HFFc6 (cell line): ENCODE data around the gene DLST. TPM values are rescaled to one million over a fixed set of nuclear protein-coding genes. Genes with fewer than 3 reads are reported as not detected.

Experiments
- DNase-seq: peaks from one replicate; pipeline ENCODE4 v3.0.0-alpha.2; 2018
- H3K27ac Mint-ChIP-seq: 2 replicates; pipeline ENCODE4 v1.8.0; 2020; ENCODE audit warnings: mild to moderate bottlenecking, mixed read lengths
- H3K27me3 Mint-ChIP-seq: 2 replicates; pipeline ENCODE4 v1.8.0; 2021; ENCODE audit warnings: mild to moderate bottlenecking, moderate library complexity, mixed read lengths; ENCODE audit not compliant: insufficient read depth
- H3K36me3 Mint-ChIP-seq: 2 replicates; pipeline ENCODE4 v1.8.0; 2021; ENCODE audit warnings: low read depth, mixed read lengths
- H3K4me1 Mint-ChIP-seq: 2 replicates; pipeline ENCODE4 v1.8.0; 2020; ENCODE audit warnings: low read depth, mixed read lengths
- H3K4me3 Mint-ChIP-seq: 2 replicates; pipeline ENCODE4 v1.8.0; 2020; ENCODE audit warnings: mild to moderate bottlenecking, moderate library complexity, mixed read lengths
- H3K9me3 Mint-ChIP-seq: 2 replicates; pipeline ENCODE4 v1.8.0; 2020; ENCODE audit warnings: mild to moderate bottlenecking, mixed read lengths
- total RNA-seq, 6 experiments: library from RNA; stranded (reverse); fragmentation: NEBNext Ultra II Directional; extraction: Animal tissue kit (Norgen Biotek cat#: 25700); gene quantifications; 2 replicates in 1 of 6; 3 replicates in 5 of 6; pipeline ENCODE4 v1.2.3, GENCODE V29; 2021
- TF ChIP-seq, protein P1 (sequence below): fragments of 200-600 bp; sonication (generic); IDR thresholded peaks from 2 replicates; pipeline ENCODE4 v1.5.0; 2021; ENCODE audit warnings: antibody characterized with exemption, mild to moderate bottlenecking

DLST gene
- total RNA-seq, 6 experiments from 2014 or later, result 97.5 to 118 (median 109) TPM

DNA sequence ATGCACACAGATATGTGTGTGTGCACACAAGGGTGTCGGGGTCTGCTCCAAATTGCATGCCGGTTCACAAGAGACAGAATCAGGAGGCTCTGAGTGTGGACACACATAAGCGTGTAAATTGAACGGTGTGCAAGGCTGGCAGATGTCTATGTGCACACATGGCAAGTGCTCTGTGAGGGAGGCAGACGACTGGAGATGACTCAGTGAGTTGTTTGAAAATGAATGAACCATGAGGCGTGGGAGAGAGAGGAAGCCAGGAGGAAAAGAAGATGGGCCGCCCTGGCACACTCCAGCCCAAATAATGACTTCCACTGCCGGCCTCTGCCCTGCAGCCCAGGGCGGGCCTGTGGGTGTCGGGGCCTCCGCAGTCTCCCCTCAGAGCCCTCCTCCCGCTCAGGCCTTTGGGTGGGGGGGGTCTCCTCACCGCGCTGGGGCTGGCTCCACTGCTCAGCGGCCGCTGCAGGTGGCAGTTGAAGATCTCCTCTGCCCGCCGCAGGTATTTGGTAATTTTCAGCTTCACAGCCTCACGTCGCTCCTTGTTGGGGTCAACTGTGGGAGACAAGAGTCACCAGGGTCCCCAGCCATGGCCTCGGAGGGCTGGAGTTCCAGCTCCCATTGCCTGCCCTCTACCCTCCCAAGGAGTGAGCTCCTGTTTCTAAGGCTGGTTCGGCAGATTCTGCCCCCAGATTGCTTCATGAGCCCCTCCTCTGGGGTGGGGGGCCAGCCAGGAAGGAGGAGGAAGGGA lies 37.9 kb downstream of the DLST start:
- no peak for DNase-seq
- Mint-ChIP-seq H3K27me3 (peaks cover 2% of the 10 kb centered on the region), H3K4me1 (peaks cover 8% of the 10 kb centered on the region), H3K4me3 (no peak overlapping the region; the same call in 1 of the 2 replicates), H3K27ac (no peak overlapping the region), H3K36me3 (no peaks in the 10 kb centered on the region), H3K9me3 (no peaks in the 10 kb centered on the region)
- TF ChIP-seq, protein P1, sequence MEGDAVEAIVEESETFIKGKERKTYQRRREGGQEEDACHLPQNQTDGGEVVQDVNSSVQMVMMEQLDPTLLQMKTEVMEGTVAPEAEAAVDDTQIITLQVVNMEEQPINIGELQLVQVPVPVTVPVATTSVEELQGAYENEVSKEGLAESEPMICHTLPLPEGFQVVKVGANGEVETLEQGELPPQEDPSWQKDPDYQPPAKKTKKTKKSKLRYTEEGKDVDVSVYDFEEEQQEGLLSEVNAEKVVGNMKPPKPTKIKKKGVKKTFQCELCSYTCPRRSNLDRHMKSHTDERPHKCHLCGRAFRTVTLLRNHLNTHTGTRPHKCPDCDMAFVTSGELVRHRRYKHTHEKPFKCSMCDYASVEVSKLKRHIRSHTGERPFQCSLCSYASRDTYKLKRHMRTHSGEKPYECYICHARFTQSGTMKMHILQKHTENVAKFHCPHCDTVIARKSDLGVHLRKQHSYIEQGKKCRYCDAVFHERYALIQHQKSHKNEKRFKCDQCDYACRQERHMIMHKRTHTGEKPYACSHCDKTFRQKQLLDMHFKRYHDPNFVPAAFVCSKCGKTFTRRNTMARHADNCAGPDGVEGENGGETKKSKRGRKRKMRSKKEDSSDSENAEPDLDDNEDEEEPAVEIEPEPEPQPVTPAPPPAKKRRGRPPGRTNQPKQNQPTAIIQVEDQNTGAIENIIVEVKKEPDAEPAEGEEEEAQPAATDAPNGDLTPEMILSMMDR, result no peak

DNA sequence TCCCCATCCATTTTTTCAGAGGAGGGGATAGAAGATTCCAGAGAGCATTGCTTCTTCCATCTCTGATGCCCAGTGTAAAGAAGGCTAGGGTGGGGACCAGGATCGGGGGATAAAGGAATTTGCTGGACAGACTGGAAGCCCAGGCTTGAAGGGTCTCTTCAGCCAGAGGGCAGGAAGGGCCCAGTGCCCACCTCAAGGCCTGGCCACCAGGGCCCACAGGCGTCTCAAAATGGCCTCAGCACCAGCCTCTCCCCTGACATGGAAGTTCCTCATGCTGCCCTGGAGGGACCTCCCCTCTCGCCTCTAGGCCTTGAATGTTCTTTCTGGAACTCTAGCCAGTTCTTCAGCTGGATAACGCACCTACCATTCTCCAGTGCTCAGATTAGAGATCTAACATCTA lies 38.6 kb downstream of the DLST start:
- Mint-ChIP-seq H3K27ac (no peak overlapping the region), H3K4me1 (peaks cover 8% of the 10 kb centered on the region), H3K9me3 (no peaks in the 10 kb centered on the region), H3K36me3 (no peaks in the 10 kb centered on the region), H3K4me3 (no peak overlapping the region), H3K27me3 (peaks cover 2% of the 10 kb centered on the region)
- no peak for DNase-seq
- TF ChIP-seq, protein P1, result no peak

DNA sequence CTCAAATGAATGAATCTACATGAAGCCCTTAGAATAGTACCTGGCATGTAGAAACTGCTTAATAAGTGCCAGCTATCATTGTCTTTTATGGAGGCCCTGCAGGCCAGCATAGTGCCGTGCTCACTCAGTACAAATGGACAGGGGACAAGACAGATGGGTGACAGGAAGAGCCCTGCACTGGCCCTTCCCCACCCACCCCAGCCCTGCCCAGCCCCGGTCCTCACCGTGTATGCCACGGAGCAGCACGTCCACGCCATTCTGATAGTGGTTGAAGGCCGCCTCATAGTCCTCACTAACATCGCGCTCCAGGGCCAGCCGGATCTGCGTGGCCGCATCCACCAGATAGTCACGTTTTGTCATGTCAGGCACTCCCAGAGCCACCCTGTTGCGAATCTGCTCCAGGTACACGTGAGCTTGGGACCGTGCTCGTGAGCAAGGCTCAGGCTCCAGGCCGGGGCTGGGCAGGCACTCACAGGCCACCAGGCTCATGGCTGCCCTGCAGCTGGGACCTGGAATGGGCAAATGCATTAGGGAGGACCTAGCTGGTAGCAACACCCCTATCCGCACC lies 39.4 kb downstream of the DLST start:
- DNase-seq, result no peak
- Mint-ChIP-seq H3K4me1 (peaks cover 8% of the 10 kb centered on the region), H3K4me3 (no peak overlapping the region), H3K9me3 (no peaks in the 10 kb centered on the region), H3K27me3 (peaks cover 6% of the 10 kb centered on the region), H3K36me3 (no peaks in the 10 kb centered on the region), H3K27ac (no peak overlapping the region)
- TF ChIP-seq, protein P1, result no peak

DNA sequence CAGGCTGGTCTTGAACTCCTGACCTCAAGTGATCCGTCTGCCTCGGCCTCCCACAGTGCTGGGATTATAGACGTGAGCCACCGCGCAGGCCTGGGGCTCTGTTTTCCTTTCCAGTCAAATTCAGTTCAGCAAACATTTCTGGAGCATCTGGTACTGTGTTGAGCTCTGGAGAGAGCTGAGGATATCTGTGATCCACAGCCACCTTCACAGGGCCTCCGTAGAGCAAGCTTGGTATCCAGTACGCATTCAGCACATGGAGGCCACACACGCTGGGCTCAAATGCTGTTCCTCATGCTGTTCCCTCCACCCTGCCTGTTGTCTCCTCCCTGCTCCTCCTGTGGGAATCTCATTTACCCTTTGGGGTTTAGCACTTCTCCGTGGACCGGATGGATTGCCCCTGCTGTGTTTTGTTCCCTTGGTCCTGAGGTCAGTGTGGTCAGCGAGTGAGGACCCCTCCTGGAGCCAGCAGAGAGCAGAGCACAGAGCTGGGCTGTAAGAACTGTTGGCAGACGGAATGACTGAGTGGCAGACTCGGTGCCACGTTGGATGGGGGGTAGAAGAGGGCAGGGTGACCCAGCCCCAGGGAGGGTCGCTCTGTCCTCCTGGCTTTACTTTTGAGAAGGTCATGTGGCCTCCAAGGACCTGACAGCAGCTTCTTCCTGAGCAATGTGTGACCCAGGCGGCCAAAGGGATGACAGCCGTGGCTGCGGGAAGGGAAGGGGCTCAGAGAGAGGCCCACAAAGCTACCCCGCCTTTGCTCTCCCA lies 40.5 kb downstream of the DLST start:
- Mint-ChIP-seq H3K27me3 (peaks cover 10% of the 10 kb centered on the region), H3K4me3 (peak overlapping the region; percentile 51), H3K9me3 (no peaks in the 10 kb centered on the region), H3K27ac (no peak overlapping the region), H3K36me3 (no peaks in the 10 kb centered on the region), H3K4me1 (peaks cover 8% of the 10 kb centered on the region)
- TF ChIP-seq, protein P1, result no peak
- no peak for DNase-seq

DNA sequence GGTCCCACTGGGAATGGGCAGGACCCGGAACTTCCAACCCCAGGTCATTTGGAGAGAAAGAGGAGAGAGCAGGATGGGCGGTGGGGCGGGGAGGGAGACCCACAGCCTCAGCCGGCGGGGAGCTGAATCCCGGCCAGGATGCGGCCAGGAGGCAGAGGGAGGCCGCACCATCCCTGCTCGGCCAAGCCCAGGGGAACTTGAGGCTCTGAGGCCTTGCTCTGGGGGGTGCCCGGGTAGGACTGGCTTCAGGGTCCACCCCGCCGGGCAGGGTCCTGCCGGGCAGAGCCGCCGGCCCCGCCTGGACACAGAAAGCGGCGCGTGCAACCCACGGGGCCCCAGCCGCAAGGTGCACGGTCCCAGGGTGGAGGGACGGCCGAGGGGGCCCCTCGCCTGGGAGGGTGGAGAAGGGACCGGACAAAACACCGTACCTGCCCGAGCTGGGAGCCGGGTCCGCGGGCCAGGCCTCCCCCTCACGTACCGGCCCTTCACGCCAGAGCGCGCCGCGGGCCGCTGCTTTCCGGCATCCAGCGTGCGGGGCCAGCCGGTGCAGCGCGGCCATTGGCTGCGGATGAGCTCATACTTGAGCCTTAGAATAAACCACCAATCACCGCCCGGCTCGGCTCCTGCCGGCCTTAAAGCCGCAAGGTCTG lies 41.2 kb downstream of the DLST start, which contains the start of gene RPS6KL1:
TSS of gene RPS6KL1 (minus strand) at position 509 of the 650 bp plus-strand sequence. CDS start 1,719 bp downstream, outside the sequence.
- no peaks in the 10 kb centered on the region for H3K36me3 Mint-ChIP-seq
- no peaks in the 10 kb centered on the region for H3K9me3 Mint-ChIP-seq
- H3K4me3 Mint-ChIP-seq, result peak within 1 kb of the TSS; percentile 51

More for the DNA sequence above, 41.2 kb downstream of the DLST start, which contains the start of gene RPS6KL1:
- peaks cover 8% of the 10 kb centered on the region for H3K4me1 Mint-ChIP-seq
- DNase-seq, result peak; percentile 51
- no peak within 1 kb of the TSS for H3K27ac Mint-ChIP-seq
- H3K27me3 Mint-ChIP-seq, result peaks cover 10% of the 10 kb centered on the region
- TF ChIP-seq, protein P1, result no peak
